HG02763 (cell line): ENCODE measurements around the gene PRR19.
"Not testable (repeated sequence)": the region's sequence is repeated elsewhere in the genome, so short reads cannot be mapped to it uniquely, and the experiment has no call there.

Source experiments
- ATAC-seq: cut with Tn5 transposase; IDR thresholded peaks from one replicate; pipeline ENCODE4 v1.9.1; 2021; ENCODE audit warnings: mild to moderate bottlenecking, moderate library complexity; ENCODE audit not compliant: unreplicated experiment

PRR19 gene

GRCh38 chr19:42301646-42302203 lies at the start of gene PRR19:
Gene PRR19 (plus strand): TSS chr19:42302132. CDS start chr19:42309585, 7,453 bp downstream.
- no peak for ATAC-seq

- ATAC-seq = no peak
Measured at GRCh38 chr19:42252365-42253244, 49.3 kb upstream of the PRR19 start.

- ATAC-seq = peak; percentile 10
Measured at GRCh38 chr19:42253245-42254088, 48.5 kb upstream of the PRR19 start.

- ATAC-seq = peak; percentile 32
Measured at GRCh38 chr19:42254089-42254849, 47.7 kb upstream of the PRR19 start.

GRCh38 chr19:42254850-42255765 lies 46.8 kb upstream of the PRR19 start, which contains the start of gene ERF:
Gene ERF (minus strand): TSS chr19:42255128. CDS start chr19:42254999, 129 bp downstream.
- ATAC-seq = peak; percentile 68

GRCh38 chr19:42255766-42256745 lies 45.9 kb upstream of the PRR19 start:
- no peak for ATAC-seq

GRCh38 chr19:42257842-42258241 lies 44.1 kb upstream of the PRR19 start:
- not testable (repeated sequence) for ATAC-seq

- no peak for ATAC-seq
Measured at GRCh38 chr19:42261763-42262162, 40.2 kb upstream of the PRR19 start.

GRCh38 chr19:42266105-42266504 lies 35.8 kb upstream of the PRR19 start:
- not testable (repeated sequence) for ATAC-seq

GRCh38 chr19:42266928-42267603 lies 34.9 kb upstream of the PRR19 start:
- not testable (repeated sequence) for ATAC-seq

- no peak for ATAC-seq
Measured at GRCh38 chr19:42267644-42268141, 34.2 kb upstream of the PRR19 start.

GRCh38 chr19:42268142-42268703 lies 33.7 kb upstream of the PRR19 start:
- ATAC-seq = peak; percentile 53

GRCh38 chr19:42268704-42269477 lies 33.0 kb upstream of the PRR19 start, which contains the start of gene CIC:
Gene CIC (plus strand): TSS chr19:42269252. CDS start chr19:42271784, 2,532 bp downstream.
- peak; percentile 77 for ATAC-seq

GRCh38 chr19:42269478-42270345 lies 32.2 kb upstream of the PRR19 start:
- no peak for ATAC-seq

GRCh38 chr19:42270346-42271044 lies 31.4 kb upstream of the PRR19 start:
- no peak for ATAC-seq
